Gastroesophageal sphincter (tissue), 3 donors: Measurements from ENCODE around the gene SIVA1.

Source experiments
- CTCF ChIP-seq, 4 experiments: fragments of 200-600 bp in 2 of 4; fragments of 450-650 bp in 2 of 4; sonication (generic) in 1 of 4; IDR thresholded peaks; one replicate each; pipeline ENCODE4 v1.5.1; 2017 to 2019; ENCODE audit warnings: antibody characterized with exemption in 4 of 4, mild to moderate bottlenecking in 2 of 4, moderate library complexity in 2 of 4
- EP300 ChIP-seq: sonication (generic); formaldehyde crosslinking; IDR thresholded peaks from one replicate; pipeline ENCODE4 v1.6.1; 2017; ENCODE audit warnings: antibody characterized with exemption, mild to moderate bottlenecking
- POLR2A ChIP-seq, 2 donors: fragments of 450-650 bp; IDR thresholded peaks; one replicate each; pipeline ENCODE4 v1.6.1; 2017; ENCODE audit warnings: antibody characterized with exemption in 2 of 2, mild to moderate bottlenecking in 2 of 2, moderate library complexity in 1 of 2

GRCh38 chr14:104739546-104740516, 13.1 kb upstream of the SIVA1 start:
- no peak for TF ChIP-seq CTCF (IDR thresholded peaks at IDR 0.05)
- TF ChIP-seq POLR2A (IDR thresholded peaks at IDR 0.05): no peak
- TF ChIP-seq EP300: no peak
